PC-3 (cell line): ENCODE data around the gene PACSIN2.

Experiments
- CTCF ChIP-seq: fragments of 300-600 bp; sonication (generic); conservative IDR thresholded peaks from 2 replicates; pipeline ENCODE4 v1.5.1; 2017; ENCODE audit warnings: antibody characterized with exemption, low read depth, mild to moderate bottlenecking, low read length
- EZH2phosphoT487 ChIP-seq: fragments of 300-600 bp; sonication (generic); IDR thresholded peaks from 2 replicates; pipeline ENCODE4 v1.6.1; 2018; ENCODE audit warnings: mild to moderate bottlenecking, antibody characterized with exemption, low read length, borderline replicate concordance

DNA sequence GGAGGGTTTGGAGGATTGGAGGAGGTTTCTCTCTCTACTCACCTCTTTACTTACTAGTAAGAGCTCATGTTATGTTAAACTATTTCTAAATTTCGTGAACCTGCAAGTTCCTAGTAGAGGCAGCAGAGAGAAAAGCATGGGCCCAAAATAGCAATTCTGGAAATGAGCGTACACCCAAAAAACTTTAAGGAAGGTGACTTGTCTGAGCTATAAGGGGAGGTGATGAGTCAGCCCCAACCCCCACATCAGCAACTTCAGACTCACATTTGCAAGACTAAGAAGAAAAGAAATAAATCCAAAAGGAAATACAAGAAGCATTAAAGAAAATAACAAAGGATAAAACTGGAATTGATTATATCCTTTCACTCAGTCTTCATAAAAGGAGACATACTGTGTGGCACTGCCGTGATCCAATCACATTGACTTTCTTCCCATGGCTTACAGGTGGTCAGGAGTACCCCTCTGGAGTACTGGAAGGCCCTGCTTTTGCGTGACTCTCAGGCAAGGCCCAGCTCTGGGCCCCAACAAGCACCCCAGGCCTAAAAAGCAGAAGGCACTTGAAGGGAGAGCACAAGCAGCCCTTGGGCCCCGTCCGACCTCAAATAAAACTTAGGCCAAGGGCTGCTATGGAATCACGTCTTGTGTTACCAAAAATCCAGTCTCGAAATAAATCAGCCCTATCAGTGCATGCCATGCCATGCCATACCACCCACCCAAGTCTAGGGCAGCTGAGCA is 14.3 kb downstream of the PACSIN2 start:
- TF ChIP-seq CTCF (no peak), EZH2phosphoT487 (no peak)
